Activated CD4-positive, alpha-beta T cell treated with anti-CD3 and anti-CD28 coated beads, Interleukin-2, amount 10 ng/mL, durations not matched to agents 7 days and 5 days (primary cell): ENCODE measurements around the gene NCKAP5. TPM values are rescaled to one million over a fixed set of nuclear protein-coding genes. Genes with fewer than 3 reads are reported as not detected.
A peak's percentile ranks its signal among the peaks of the same experiment; 100 is the strongest.

ENCODE experiments used
- CTCF ChIA-PET: fragments of 350-600 bp; sonication (Branson Sonifier 250); formaldehyde crosslinking; loops from one replicate; lab custom pipeline; 2021; ENCODE audit warnings: antibody characterized with exemption; lab: Charles Lee
- POLR2A ChIA-PET: fragments of 350-600 bp; sonication (Branson Sonifier 250); formaldehyde crosslinking; loops from one replicate; lab custom pipeline; 2021; ENCODE audit warnings: antibody characterized with exemption; lab: Charles Lee
- DNase-seq: peaks from one replicate; pipeline ENCODE4 v3.0.0-alpha.2; 2020
- H3K27ac Mint-ChIP-seq: one replicate; pipeline ENCODE4 v1.8.0; 2021; ENCODE audit warnings: mild to moderate bottlenecking, moderate library complexity, mixed read lengths
- H3K27me3 Mint-ChIP-seq: one replicate; pipeline ENCODE4 v1.8.0; 2021; ENCODE audit warnings: mixed read lengths
- H3K36me3 Mint-ChIP-seq: one replicate; pipeline ENCODE4 v1.8.0; 2021; ENCODE audit warnings: low read depth, mixed read lengths
- H3K4me1 Mint-ChIP-seq: one replicate; pipeline ENCODE4 v1.8.0; 2021; ENCODE audit warnings: mixed read lengths
- H3K4me3 Mint-ChIP-seq: one replicate; pipeline ENCODE4 v1.8.0; 2021; ENCODE audit warnings: mild to moderate bottlenecking, moderate library complexity, mixed read lengths
- H3K9me3 Mint-ChIP-seq: one replicate; pipeline ENCODE4 v1.8.0; 2021; ENCODE audit warnings: mixed read lengths
- total RNA-seq, 2 experiments: library from RNA; stranded (reverse); gene quantifications; one replicate each; pipeline ENCODE4 v1.2.3, GENCODE V29; 2021

Gene NCKAP5
- total RNA-seq, 2 experiments from 2014 or later = not detected

- ChIA-PET POLR2A (no interaction called here), CTCF (interaction anchor here (1.0 kb wide), 1 partner anchor 20 kb away, joined by 5 read pairs; no protein-coding TSS in a partner anchor)
- no peak overlapping the region for H3K27ac Mint-ChIP-seq
- H3K9me3 Mint-ChIP-seq = no peaks in the 10 kb centered on the region
- peaks cover 7% of the 10 kb centered on the region for H3K4me1 Mint-ChIP-seq
- H3K4me3 Mint-ChIP-seq = no peak overlapping the region
- H3K27me3 Mint-ChIP-seq = peaks cover 2% of the 10 kb centered on the region
- H3K36me3 Mint-ChIP-seq = no peaks in the 10 kb centered on the region
- DNase-seq = no peak
These were observed 208.1 kb downstream of the NCKAP5 start for GRCh38 chr2:133360190-133360589.

- Mint-ChIP-seq H3K27ac (no peak overlapping the region), H3K36me3 (no peaks in the 10 kb centered on the region), H3K27me3 (no peaks in the 10 kb centered on the region), H3K4me1 (no peaks in the 10 kb centered on the region), H3K4me3 (no peak overlapping the region), H3K9me3 (peaks cover 4% of the 10 kb centered on the region)
- no peak for DNase-seq
- ChIA-PET POLR2A (no interaction called here), CTCF (no interaction called here)
These were observed 215.5 kb downstream of the NCKAP5 start for GRCh38 chr2:133352719-133353118.

- Mint-ChIP-seq H3K27me3 (no peaks in the 10 kb centered on the region), H3K27ac (no peak overlapping the region), H3K4me3 (no peak overlapping the region), H3K4me1 (no peaks in the 10 kb centered on the region), H3K36me3 (no peaks in the 10 kb centered on the region), H3K9me3 (peaks cover 2% of the 10 kb centered on the region)
- DNase-seq = no peak
- ChIA-PET CTCF (no interaction called here), POLR2A (no interaction called here)
These were observed 221.6 kb downstream of the NCKAP5 start for GRCh38 chr2:133346654-133347053.

GRCh38 chr2:133345638-133346037, 222.6 kb downstream of the NCKAP5 start:
- ChIA-PET CTCF (no interaction called here), POLR2A (no interaction called here)
- Mint-ChIP-seq H3K27ac (peak overlapping the region; percentile 42), H3K27me3 (no peaks in the 10 kb centered on the region), H3K36me3 (no peaks in the 10 kb centered on the region), H3K9me3 (no peaks in the 10 kb centered on the region), H3K4me1 (no peaks in the 10 kb centered on the region), H3K4me3 (no peak overlapping the region)
- DNase-seq = no peak

- CTCF ChIA-PET = no interaction called here
- POLR2A ChIA-PET = no interaction called here
- no peak for DNase-seq
- Mint-ChIP-seq H3K27ac (no peak overlapping the region), H3K9me3 (no peaks in the 10 kb centered on the region), H3K4me3 (no peak overlapping the region), H3K27me3 (no peaks in the 10 kb centered on the region), H3K4me1 (no peaks in the 10 kb centered on the region), H3K36me3 (no peaks in the 10 kb centered on the region)
These were observed 223.4 kb downstream of the NCKAP5 start for GRCh38 chr2:133344849-133345248.

- H3K4me3 Mint-ChIP-seq = no peak overlapping the region
- no peaks in the 10 kb centered on the region for H3K36me3 Mint-ChIP-seq
- no peak for DNase-seq
These were observed 225.3 kb downstream of the NCKAP5 start for GRCh38 chr2:133343018-133343352.

GRCh38 chr2:133342286-133343017, 225.8 kb downstream of the NCKAP5 start:
- POLR2A ChIA-PET = no interaction called here
- CTCF ChIA-PET = no interaction called here
- Mint-ChIP-seq H3K27me3 (no peaks in the 10 kb centered on the region), H3K4me1 (no peaks in the 10 kb centered on the region), H3K36me3 (no peaks in the 10 kb centered on the region), H3K27ac (no peak overlapping the region), H3K4me3 (no peak overlapping the region), H3K9me3 (no peaks in the 10 kb centered on the region)
- DNase-seq = no peak

More at GRCh38 chr2:133343018-133343352, 225.3 kb downstream of the NCKAP5 start:
- no peaks in the 10 kb centered on the region for H3K27me3 Mint-ChIP-seq
- no peaks in the 10 kb centered on the region for H3K4me1 Mint-ChIP-seq
- H3K9me3 Mint-ChIP-seq = no peaks in the 10 kb centered on the region
- ChIA-PET POLR2A (no interaction called here), CTCF (no interaction called here)
- no peak overlapping the region for H3K27ac Mint-ChIP-seq

GRCh38 chr2:133341575-133341974, 226.7 kb downstream of the NCKAP5 start:
- no peaks in the 10 kb centered on the region for H3K4me1 Mint-ChIP-seq
- H3K4me3 Mint-ChIP-seq = no peak overlapping the region
- no peaks in the 10 kb centered on the region for H3K27me3 Mint-ChIP-seq
- no peak for DNase-seq
- H3K36me3 Mint-ChIP-seq = no peaks in the 10 kb centered on the region
- H3K27ac Mint-ChIP-seq = no peak overlapping the region
- H3K9me3 Mint-ChIP-seq = no peaks in the 10 kb centered on the region
- POLR2A ChIA-PET = no interaction called here
- CTCF ChIA-PET = no interaction called here

GRCh38 chr2:133338224-133338623, 230.0 kb downstream of the NCKAP5 start:
- no peaks in the 10 kb centered on the region for H3K36me3 Mint-ChIP-seq
- CTCF ChIA-PET = no interaction called here
- POLR2A ChIA-PET = no interaction called here

GRCh38 chr2:133334923-133335322, 233.3 kb downstream of the NCKAP5 start:
- no peaks in the 10 kb centered on the region for H3K27me3 Mint-ChIP-seq
- H3K4me1 Mint-ChIP-seq = no peaks in the 10 kb centered on the region
- ChIA-PET POLR2A (no interaction called here), CTCF (no interaction called here)
- no peaks in the 10 kb centered on the region for H3K36me3 Mint-ChIP-seq
- H3K27ac Mint-ChIP-seq = no peak overlapping the region
- no peak overlapping the region for H3K4me3 Mint-ChIP-seq
- no peaks in the 10 kb centered on the region for H3K9me3 Mint-ChIP-seq
- no peak for DNase-seq

More at GRCh38 chr2:133338224-133338623, 230.0 kb downstream of the NCKAP5 start:
- DNase-seq = no peak
- Mint-ChIP-seq H3K9me3 (no peaks in the 10 kb centered on the region), H3K4me1 (no peaks in the 10 kb centered on the region), H3K27me3 (no peaks in the 10 kb centered on the region), H3K4me3 (no peak overlapping the region), H3K27ac (no peak overlapping the region)

- no peak for DNase-seq
- ChIA-PET CTCF (no interaction called here), POLR2A (no interaction called here)
- H3K27ac Mint-ChIP-seq = no peak overlapping the region
- H3K4me1 Mint-ChIP-seq = no peaks in the 10 kb centered on the region
- no peaks in the 10 kb centered on the region for H3K36me3 Mint-ChIP-seq
- H3K4me3 Mint-ChIP-seq = no peak overlapping the region
- no peaks in the 10 kb centered on the region for H3K27me3 Mint-ChIP-seq
- H3K9me3 Mint-ChIP-seq = no peaks in the 10 kb centered on the region
These were observed 235.1 kb downstream of the NCKAP5 start for GRCh38 chr2:133333181-133333580.

GRCh38 chr2:133331436-133331835, 236.8 kb downstream of the NCKAP5 start:
- no peaks in the 10 kb centered on the region for H3K36me3 Mint-ChIP-seq
- POLR2A ChIA-PET = no interaction called here
- no peaks in the 10 kb centered on the region for H3K27me3 Mint-ChIP-seq
- no peak overlapping the region for H3K27ac Mint-ChIP-seq
- DNase-seq = no peak
- H3K4me1 Mint-ChIP-seq = no peaks in the 10 kb centered on the region
- CTCF ChIA-PET = no interaction called here
- H3K9me3 Mint-ChIP-seq = no peaks in the 10 kb centered on the region
- H3K4me3 Mint-ChIP-seq = no peak overlapping the region

- CTCF ChIA-PET = interaction anchor here (0.6 kb wide), 1 partner anchor 187 kb away, joined by 3 read pairs; no protein-coding TSS in a partner anchor
These were observed 241.4 kb downstream of the NCKAP5 start for GRCh38 chr2:133326652-133327397.

More at GRCh38 chr2:133326652-133327397, 241.4 kb downstream of the NCKAP5 start:
- POLR2A ChIA-PET = no interaction called here
- Mint-ChIP-seq H3K27ac (no peak overlapping the region), H3K4me3 (no peak overlapping the region), H3K36me3 (no peaks in the 10 kb centered on the region), H3K9me3 (no peaks in the 10 kb centered on the region), H3K27me3 (no peaks in the 10 kb centered on the region), H3K4me1 (no peaks in the 10 kb centered on the region)
- no peak for DNase-seq
